Lung (tissue), 12 donors: ENCODE data around the gene FAM3B. TPM values are rescaled to one million over a fixed set of nuclear protein-coding genes. Genes with fewer than 3 reads are reported as not detected.

Experiments
- ATAC-seq: fragments of 200-7000 bp; cut with Tn5 transposase; one replicate; pipeline ENCODE4 v1.9.1; 2020; ENCODE audit warnings: moderate number of reproducible peaks; ENCODE audit not compliant: insufficient read depth, low FRiP score
- DNase-seq, 3 donors: peaks; one replicate each; pipeline ENCODE4 v3.0.0-alpha.2; 2013 to 2017
- H3K27ac ChIP-seq, 2 donors: one replicate each; pipeline ENCODE4 v1.5.1; 2013; ENCODE audit warnings: mild to moderate bottlenecking in 2 of 2, moderate library complexity in 2 of 2, control low read depth in 1 of 2, inconsistent platforms in 1 of 2, low read depth in 1 of 2, low read length in 1 of 2
- H3K27me3 ChIP-seq, 3 donors: one replicate each; pipeline ENCODE4 v1.5.1; 2013; ENCODE audit warnings: low read length in 2 of 3; ENCODE audit not compliant: control insufficient read depth in 3 of 3, insufficient read depth in 3 of 3
- H3K36me3 ChIP-seq, 4 donors: one replicate each; pipeline ENCODE4 v1.5.1; 2013; ENCODE audit warnings: low read length in 4 of 4, mild to moderate bottlenecking in 1 of 4, moderate library complexity in 1 of 4; ENCODE audit not compliant: control insufficient read depth in 4 of 4, insufficient read depth in 4 of 4
- H3K4me1 ChIP-seq, 5 donors: one replicate each; pipeline ENCODE4 v1.5.1; 2013; ENCODE audit warnings: low read length in 5 of 5, mild to moderate bottlenecking in 2 of 5, moderate library complexity in 1 of 5; ENCODE audit not compliant: control insufficient read depth in 5 of 5, insufficient read depth in 5 of 5
- H3K4me3 ChIP-seq: one replicate; pipeline ENCODE4 v1.5.1; 2013; ENCODE audit warnings: mild to moderate bottlenecking, control low read depth, moderate library complexity
- H3K9ac ChIP-seq, 2 donors: one replicate each; pipeline ENCODE4 v1.5.1; 2013; ENCODE audit warnings: low read length in 2 of 2, control low read depth in 1 of 2; ENCODE audit not compliant: insufficient read depth in 1 of 2
- H3K9me3 ChIP-seq, 4 donors: one replicate each; pipeline ENCODE4 v1.5.1; 2013; ENCODE audit warnings: low read length in 3 of 4, mild to moderate bottlenecking in 1 of 4, moderate library complexity in 1 of 4; ENCODE audit not compliant: control insufficient read depth in 4 of 4, insufficient read depth in 3 of 4
- WGBS, 2 donors: extraction: QIAGEN DNeasy Blood & Tissue Kit; methylation state at CpG; one replicate each; pipeline ENCODE4 v1.1.7; 2013; 5-methylcytosine and 5-hydroxymethylcytosine counted together
- polyA plus RNA-seq, 2 donors: library from polyadenylated mRNA; stranded (reverse); fragments of 200-250 nt; gene quantifications; one replicate each; pipeline ENCODE4 v1.2.1, GENCODE V29; 2013
- total RNA-seq, 2 donors: library from RNA; depleted of rRNA in 1 of 2; stranded (reverse); fragments of >200 nt in 1 of 2; gene quantifications; one replicate each; pipeline ENCODE4 v1.2.1, GENCODE V29; 2014 to 2021
- TF ChIP-seq, protein P1 (sequence below): IDR thresholded peaks from 2 replicates; pipeline ENCODE4 v1.5.1; 2012; ENCODE audit warnings: mild to moderate bottlenecking; ENCODE audit errors: control extremely low read depth, extremely low read depth
- donor health status: control.
- donor health status: control.
- donor health status: Bipolar disorder and iron deficiency.
- donor health status: healthy.
- donor health status: DM: yes; HTN: yes; CAD: no.

Gene FAM3B
- total and polyA plus RNA-seq, 4 donors: 4.5 to 18.1 (median 9.0) TPM

DNA sequence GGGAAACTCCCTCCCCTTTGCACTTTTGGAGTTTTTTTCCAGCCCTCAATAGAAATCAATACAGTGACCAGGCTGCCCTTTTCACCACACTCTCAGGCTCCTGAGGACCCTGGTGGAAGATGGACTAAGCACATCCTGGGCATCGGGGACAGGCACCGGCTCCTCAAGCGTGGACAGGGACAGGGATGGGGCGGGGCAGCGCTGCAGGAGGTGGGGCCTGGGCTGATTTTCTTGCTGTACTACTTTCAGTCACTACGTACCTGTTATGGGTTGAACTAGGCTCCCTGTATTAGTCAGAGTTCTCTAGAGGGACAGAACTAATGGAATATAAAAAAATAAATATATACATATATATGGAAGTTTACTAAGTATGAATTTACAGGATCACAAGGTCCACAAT is 47.7 kb downstream of the FAM3B start:
- Histone ChIP-seq H3K27me3 (no peaks in the 10 kb centered on the region), H3K27ac (no peak overlapping the region), H3K9me3 (no peaks in the 10 kb centered on the region), H3K4me1 (peaks cover 0 to 6% (median 0%) of the 10 kb centered on the region in 5 donors), H3K36me3 (peaks cover 0 to 1% (median 0%) of the 10 kb centered on the region in 4 donors), H3K9ac (no peak overlapping the region), H3K4me3 (no peak overlapping the region)
- TF ChIP-seq, protein P1, sequence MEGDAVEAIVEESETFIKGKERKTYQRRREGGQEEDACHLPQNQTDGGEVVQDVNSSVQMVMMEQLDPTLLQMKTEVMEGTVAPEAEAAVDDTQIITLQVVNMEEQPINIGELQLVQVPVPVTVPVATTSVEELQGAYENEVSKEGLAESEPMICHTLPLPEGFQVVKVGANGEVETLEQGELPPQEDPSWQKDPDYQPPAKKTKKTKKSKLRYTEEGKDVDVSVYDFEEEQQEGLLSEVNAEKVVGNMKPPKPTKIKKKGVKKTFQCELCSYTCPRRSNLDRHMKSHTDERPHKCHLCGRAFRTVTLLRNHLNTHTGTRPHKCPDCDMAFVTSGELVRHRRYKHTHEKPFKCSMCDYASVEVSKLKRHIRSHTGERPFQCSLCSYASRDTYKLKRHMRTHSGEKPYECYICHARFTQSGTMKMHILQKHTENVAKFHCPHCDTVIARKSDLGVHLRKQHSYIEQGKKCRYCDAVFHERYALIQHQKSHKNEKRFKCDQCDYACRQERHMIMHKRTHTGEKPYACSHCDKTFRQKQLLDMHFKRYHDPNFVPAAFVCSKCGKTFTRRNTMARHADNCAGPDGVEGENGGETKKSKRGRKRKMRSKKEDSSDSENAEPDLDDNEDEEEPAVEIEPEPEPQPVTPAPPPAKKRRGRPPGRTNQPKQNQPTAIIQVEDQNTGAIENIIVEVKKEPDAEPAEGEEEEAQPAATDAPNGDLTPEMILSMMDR: no peak
- WGBS, 2 donors: 93% methylated on average over 6 of the region's 6 CpGs
- ATAC-seq (no peak), DNase-seq (no peak)

DNA sequence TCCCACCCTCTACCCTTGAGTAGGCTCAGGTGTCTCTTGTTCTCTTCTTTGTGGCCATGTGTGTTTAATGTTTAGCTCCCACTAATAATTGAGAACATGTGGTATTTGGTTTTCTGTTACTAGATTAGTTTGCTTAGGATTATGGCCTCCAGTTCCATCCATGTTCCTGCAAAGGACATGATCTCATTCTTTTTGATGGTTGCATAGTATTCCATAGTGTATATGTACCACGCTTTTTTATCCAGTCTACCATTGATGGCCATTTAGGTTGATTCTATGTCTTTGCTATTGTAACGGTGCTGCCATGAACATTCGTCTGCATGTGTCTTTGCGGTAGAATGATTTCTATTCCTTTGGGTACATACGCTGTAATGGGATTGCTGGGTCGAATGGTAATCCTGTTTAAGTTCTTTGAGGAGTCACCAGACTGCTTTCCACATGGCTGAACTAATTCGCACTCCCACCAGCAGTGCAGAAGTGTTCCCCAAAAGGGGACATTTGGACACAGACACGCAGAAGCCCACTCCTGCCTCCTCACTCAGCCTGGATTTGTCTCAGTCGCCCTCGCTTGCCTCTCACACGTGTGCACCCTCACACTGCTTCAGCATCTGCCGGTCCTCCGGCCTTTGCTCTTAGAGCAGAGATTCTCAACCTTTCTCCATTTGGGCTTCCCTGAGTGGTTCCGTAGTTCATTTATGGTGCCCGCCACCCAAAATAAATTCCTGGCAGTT is 48.9 kb downstream of the FAM3B start:
- DNase-seq (no peak), ATAC-seq (no peak)

DNA sequence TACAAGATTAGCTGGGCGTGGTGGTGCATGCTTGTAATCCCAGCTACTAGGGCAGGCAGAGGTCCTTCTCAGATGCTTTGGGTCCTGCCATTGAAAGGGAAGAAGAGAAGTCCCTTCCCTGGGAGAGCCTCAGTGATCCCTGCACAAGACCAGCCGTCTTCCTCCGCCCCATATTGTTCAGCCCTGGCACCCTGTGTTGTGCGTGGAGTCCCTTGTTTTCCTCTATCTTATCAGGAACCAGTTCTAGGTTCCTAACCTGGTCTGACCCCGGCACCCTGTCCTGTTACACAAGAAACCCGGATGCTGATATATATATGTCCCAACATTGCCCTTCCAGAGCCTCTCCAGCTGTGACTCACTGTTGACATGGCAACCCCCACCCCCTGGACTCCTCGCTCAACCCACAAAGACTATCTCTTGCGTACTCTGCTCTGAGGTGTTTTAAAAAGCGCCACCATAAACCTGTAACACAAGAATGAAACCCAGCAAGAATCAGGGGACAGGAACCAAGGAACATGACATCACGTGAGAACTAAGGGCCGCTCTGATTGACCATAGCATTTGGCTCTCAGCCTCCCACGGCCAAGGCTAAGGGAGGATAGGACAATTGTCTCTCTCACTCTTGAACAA is 50.0 kb downstream of the FAM3B start:
- H3K9me3 ChIP-seq: no peaks in the 10 kb centered on the region
- no peaks in the 10 kb centered on the region for H3K27me3 ChIP-seq
- H3K36me3 ChIP-seq: peaks cover 0 to 1% (median 0%) of the 10 kb centered on the region in 4 donors
- ATAC-seq: no peak
- H3K4me3 ChIP-seq: no peak overlapping the region
- H3K9ac ChIP-seq: no peak overlapping the region
- WGBS, 2 donors: 42 to 69% methylated on average over 12 of the region's 12 CpGs
- no peak for DNase-seq
- peaks cover 0 to 5% (median 0%) of the 10 kb centered on the region in 5 donors for H3K4me1 ChIP-seq
- peak overlapping the region in 1 of 2 donors; percentile 58 for H3K27ac ChIP-seq
- TF ChIP-seq, protein P1: no peak

More for the DNA sequence above, 48.9 kb downstream of the FAM3B start:
- no peak overlapping the region for H3K9ac ChIP-seq
- H3K27ac ChIP-seq: no peak overlapping the region
- H3K4me1 ChIP-seq: peaks cover 0 to 4% (median 0%) of the 10 kb centered on the region in 5 donors
- no peak overlapping the region for H3K4me3 ChIP-seq
- WGBS, 2 donors: 97% methylated on average over 15 of the region's 15 CpGs
- H3K27me3 ChIP-seq: no peaks in the 10 kb centered on the region
- H3K9me3 ChIP-seq: no peaks in the 10 kb centered on the region
- H3K36me3 ChIP-seq: peaks cover 0 to 1% (median 0%) of the 10 kb centered on the region in 4 donors
- TF ChIP-seq, protein P1: no peak
